Aortic smooth muscle cell (primary cell): ENCODE measurements around the gene WDR1. TPM values are rescaled to one million over a fixed set of nuclear protein-coding genes. Genes with fewer than 3 reads are reported as not detected.

Experiments
- total RNA-seq: library from RNA; depleted of rRNA; stranded (reverse); fragments of >200 nt; gene quantifications from 2 replicates; pipeline ENCODE4 v1.2.3, GENCODE V29; 2014

WDR1 gene, protein sequence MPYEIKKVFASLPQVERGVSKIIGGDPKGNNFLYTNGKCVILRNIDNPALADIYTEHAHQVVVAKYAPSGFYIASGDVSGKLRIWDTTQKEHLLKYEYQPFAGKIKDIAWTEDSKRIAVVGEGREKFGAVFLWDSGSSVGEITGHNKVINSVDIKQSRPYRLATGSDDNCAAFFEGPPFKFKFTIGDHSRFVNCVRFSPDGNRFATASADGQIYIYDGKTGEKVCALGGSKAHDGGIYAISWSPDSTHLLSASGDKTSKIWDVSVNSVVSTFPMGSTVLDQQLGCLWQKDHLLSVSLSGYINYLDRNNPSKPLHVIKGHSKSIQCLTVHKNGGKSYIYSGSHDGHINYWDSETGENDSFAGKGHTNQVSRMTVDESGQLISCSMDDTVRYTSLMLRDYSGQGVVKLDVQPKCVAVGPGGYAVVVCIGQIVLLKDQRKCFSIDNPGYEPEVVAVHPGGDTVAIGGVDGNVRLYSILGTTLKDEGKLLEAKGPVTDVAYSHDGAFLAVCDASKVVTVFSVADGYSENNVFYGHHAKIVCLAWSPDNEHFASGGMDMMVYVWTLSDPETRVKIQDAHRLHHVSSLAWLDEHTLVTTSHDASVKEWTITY
- total RNA-seq, result 500 and 514 TPM in 2 replicates

DNA sequence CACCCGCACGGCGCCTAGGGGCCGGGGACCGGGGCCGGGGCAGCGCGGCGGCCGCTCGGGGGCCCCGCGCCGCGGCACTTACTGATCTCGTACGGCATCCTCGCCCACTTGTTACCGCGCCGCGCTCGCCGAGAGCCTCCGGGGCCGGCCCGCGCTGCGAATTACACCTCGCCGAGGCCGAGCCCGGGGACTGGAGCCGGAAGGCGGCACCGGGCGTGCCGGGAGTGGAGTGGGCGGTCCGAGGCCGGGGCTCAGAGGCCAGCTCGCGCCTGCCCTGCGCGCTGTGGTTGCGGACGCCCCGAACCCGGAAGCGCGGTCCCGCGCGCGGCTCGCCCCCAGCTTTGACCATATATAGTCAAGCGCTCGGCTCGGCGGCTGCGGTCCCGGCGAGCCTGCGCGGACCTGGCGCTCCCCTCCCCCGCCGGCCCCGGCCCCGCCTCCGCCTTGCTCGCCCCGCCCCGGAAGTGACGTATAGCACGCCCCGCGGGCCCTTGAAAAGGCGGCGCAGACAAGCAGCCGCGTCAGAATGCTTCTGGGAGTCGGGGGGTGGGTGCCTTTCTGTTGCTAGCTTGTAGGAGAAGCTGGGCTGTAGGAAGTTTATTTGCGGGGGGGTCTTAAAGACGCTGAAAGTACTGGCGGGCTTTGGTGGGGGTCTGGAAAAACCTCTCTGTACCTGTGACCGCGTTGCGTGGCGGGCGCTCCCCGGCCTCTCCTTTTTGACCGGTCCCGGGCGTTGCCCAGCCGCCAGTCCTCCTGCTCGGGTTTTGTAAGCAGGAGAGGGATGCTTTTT is at the start of gene WDR1:
TSS of gene WDR1 (minus strand) at position 231 of the 790 bp plus-strand sequence. CDS start at position 98, 133 bp downstream.

Other genes starting within 250 kb of the WDR1 start
- 1.1 and 2.6 TPM in 2 replicates for gene SLC2A9, start 95.3 kb downstream of the WDR1 start, total RNA-seq